Activated naive CD4-positive, alpha-beta T cell treated with anti-CD3 and anti-CD28 coated beads, Interleukin-2, amount 10 ng/mL, durations not matched to agents 5 hours and 36 hours (primary cell): Measurements from ENCODE around the gene SLAMF6. TPM values are rescaled to one million over a fixed set of nuclear protein-coding genes. Genes with fewer than 3 reads are reported as not detected.

ENCODE experiments used
- total RNA-seq, 2 experiments: library from RNA; stranded (reverse); gene quantifications; one replicate each; pipeline ENCODE4 v1.2.3, GENCODE V29; 2021

SLAMF6 gene
- total RNA-seq = 10 to 100 TPM; 23.8 to 24.3 TPM

GRCh38 chr1:160522622-160523345 lies at the start of gene SLAMF6:
TSS of gene SLAMF6 (minus strand) at chr1:160523255. CDS start at chr1:160523192, 63 bp downstream.

Other genes starting within 250 kb of the SLAMF6 start
- 10 to 100 TPM; 46.1 to 51.2 TPM for gene PEX19, start 238.1 kb downstream of the SLAMF6 start, total RNA-seq
- 100 to 1,000 TPM; 127 to 131 TPM for gene COPA, start 180.0 kb downstream of the SLAMF6 start, total RNA-seq
- gene NCSTN, start 179.9 kb downstream of the SLAMF6 start, total RNA-seq = 10 to 100 TPM; 66.9 to 69.6 TPM
- under 1 TPM; 0.18 to 0.29 TPM for gene NHLH1, start 156.2 kb downstream of the SLAMF6 start, total RNA-seq
- not detected for gene VANGL2, start 122.7 kb downstream of the SLAMF6 start, total RNA-seq
- gene CD84, start 56.2 kb upstream of the SLAMF6 start, total RNA-seq = 1 to 10 TPM; 5.4 to 6.3 TPM
- gene SLAMF1, start 123.8 kb upstream of the SLAMF6 start, total RNA-seq = 10 to 100 TPM; 52.2 to 54.0 TPM
- 100 to 1,000 TPM; 378 to 401 TPM for gene CD48, start 188.6 kb upstream of the SLAMF6 start, total RNA-seq
- 1 to 10 TPM; 7.6 to 8.2 TPM for gene SLAMF7, start 216.0 kb upstream of the SLAMF6 start, total RNA-seq